Measurements from ENCODE around the gene RAB1A.

DNA sequence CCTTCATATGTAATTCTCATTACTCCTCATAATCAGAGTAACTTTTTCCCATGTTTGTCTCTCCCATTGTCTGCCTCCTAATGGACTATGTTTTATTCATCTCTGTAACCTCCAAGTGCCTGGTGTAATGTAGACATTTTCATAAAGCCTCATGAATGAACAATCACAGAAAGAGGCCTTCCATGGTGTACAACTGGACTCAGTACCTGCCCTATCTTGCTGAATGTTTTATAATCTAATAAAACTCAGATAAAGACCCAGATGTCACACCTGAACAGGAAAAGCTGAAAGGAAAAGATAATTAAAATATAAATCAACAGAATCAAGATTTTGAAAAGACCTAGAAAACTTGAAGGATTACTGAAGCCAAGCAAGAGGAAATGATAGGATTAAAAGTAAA lies 36.7 kb downstream of the RAB1A start:
- TF ChIP-seq, protein P1, sequence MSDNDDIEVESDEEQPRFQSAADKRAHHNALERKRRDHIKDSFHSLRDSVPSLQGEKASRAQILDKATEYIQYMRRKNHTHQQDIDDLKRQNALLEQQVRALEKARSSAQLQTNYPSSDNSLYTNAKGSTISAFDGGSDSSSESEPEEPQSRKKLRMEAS (IDR thresholded peaks at IDR 0.05): no peak
- TF ChIP-seq FOXS1 (CRISPR knock-in tag; IDR thresholded peaks at IDR 0.05): no peak
- TF ChIP-seq, protein P2, sequence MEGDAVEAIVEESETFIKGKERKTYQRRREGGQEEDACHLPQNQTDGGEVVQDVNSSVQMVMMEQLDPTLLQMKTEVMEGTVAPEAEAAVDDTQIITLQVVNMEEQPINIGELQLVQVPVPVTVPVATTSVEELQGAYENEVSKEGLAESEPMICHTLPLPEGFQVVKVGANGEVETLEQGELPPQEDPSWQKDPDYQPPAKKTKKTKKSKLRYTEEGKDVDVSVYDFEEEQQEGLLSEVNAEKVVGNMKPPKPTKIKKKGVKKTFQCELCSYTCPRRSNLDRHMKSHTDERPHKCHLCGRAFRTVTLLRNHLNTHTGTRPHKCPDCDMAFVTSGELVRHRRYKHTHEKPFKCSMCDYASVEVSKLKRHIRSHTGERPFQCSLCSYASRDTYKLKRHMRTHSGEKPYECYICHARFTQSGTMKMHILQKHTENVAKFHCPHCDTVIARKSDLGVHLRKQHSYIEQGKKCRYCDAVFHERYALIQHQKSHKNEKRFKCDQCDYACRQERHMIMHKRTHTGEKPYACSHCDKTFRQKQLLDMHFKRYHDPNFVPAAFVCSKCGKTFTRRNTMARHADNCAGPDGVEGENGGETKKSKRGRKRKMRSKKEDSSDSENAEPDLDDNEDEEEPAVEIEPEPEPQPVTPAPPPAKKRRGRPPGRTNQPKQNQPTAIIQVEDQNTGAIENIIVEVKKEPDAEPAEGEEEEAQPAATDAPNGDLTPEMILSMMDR (IDR thresholded peaks at IDR 0.05): no peak
- no peak for TF ChIP-seq CHD2 (IDR thresholded peaks at IDR 0.05; ENCODE audit: low read length, partially characterized antibody)
- TF ChIP-seq, protein P3, sequence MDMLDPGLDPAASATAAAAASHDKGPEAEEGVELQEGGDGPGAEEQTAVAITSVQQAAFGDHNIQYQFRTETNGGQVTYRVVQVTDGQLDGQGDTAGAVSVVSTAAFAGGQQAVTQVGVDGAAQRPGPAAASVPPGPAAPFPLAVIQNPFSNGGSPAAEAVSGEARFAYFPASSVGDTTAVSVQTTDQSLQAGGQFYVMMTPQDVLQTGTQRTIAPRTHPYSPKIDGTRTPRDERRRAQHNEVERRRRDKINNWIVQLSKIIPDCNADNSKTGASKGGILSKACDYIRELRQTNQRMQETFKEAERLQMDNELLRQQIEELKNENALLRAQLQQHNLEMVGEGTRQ (IDR thresholded peaks at IDR 0.05): no peak
- TF ChIP-seq MYC (IDR thresholded peaks at IDR 0.05; ENCODE audit: borderline replicate concordance, low read length): no peak
- TF ChIP-seq POLR2A (IDR thresholded peaks at IDR 0.05; ENCODE audit: low read length): no peak

All from A549 (cell line).